Activated naive CD4-positive, alpha-beta T cell treated with Interleukin-2 at 50 U/mL for 16 hours (primary cell): ENCODE measurements around the gene TUBB.

Source experiments
- DNase-seq: peaks from one replicate; pipeline ENCODE4 v3.0.0-alpha.2; 2020

The TUBB gene

GRCh38 chr6:30719791-30720737, at the start of gene TUBB:
Gene TUBB (plus strand): TSS chr6:30720352. CDS start chr6:30720507, 155 bp downstream.
- DNase-seq: peak; percentile 95

GRCh38 chr6:30670760-30671527, 49.2 kb upstream of the TUBB start:
- no peak for DNase-seq

- DNase-seq: peak; percentile 89
Measured at GRCh38 chr6:30672445-30673253, 47.5 kb upstream of the TUBB start, which contains the start of gene DHX16. Gene DHX16 (minus strand): TSS chr6:30673006. CDS start chr6:30672841, 165 bp downstream.

- DNase-seq: no peak
Measured at GRCh38 chr6:30676660-30677285, 43.4 kb upstream of the TUBB start.

- peak; percentile 91 for DNase-seq
Measured at GRCh38 chr6:30678964-30679726, 41.0 kb upstream of the TUBB start.

DNA sequence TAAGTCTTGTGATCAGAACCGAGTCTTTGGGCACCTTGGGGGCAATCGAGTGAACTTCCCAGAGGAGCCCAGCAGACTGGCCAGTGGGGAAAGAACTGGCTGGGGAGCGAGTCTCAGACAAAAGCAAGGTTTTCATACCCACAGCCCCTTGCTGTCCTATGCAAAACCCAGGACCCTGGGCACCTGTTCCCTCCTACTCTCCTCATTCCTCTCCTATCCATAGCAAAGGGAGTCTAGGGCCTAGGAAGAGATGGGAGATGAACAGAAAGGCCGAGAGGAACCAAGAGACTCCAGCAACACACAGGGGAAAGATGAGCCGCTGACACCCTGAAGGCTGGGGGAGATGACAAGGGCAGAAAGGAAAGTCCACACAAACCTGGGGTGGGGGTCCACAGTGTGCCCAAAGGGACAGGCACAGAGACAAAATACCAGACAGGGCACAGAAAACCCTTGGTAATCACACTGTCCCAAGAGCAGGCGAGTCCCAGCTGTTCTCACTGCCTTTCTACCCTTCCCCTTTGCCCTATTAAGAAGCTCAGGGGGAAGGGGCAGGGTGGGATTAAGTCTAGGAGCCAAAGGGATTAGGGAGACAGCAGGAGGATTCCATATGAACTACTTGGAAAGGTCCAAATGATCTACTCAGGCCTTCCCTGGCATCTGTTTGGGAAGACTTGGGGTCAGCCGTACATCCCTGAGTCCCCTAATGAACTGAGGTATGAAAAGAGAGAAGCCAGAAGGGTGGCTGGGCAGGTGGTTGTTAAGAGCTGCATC, 40.2 kb upstream of the TUBB start:
- no peak for DNase-seq

GRCh38 chr6:30681766-30682142, 38.4 kb upstream of the TUBB start:
- DNase-seq: no peak

DNA sequence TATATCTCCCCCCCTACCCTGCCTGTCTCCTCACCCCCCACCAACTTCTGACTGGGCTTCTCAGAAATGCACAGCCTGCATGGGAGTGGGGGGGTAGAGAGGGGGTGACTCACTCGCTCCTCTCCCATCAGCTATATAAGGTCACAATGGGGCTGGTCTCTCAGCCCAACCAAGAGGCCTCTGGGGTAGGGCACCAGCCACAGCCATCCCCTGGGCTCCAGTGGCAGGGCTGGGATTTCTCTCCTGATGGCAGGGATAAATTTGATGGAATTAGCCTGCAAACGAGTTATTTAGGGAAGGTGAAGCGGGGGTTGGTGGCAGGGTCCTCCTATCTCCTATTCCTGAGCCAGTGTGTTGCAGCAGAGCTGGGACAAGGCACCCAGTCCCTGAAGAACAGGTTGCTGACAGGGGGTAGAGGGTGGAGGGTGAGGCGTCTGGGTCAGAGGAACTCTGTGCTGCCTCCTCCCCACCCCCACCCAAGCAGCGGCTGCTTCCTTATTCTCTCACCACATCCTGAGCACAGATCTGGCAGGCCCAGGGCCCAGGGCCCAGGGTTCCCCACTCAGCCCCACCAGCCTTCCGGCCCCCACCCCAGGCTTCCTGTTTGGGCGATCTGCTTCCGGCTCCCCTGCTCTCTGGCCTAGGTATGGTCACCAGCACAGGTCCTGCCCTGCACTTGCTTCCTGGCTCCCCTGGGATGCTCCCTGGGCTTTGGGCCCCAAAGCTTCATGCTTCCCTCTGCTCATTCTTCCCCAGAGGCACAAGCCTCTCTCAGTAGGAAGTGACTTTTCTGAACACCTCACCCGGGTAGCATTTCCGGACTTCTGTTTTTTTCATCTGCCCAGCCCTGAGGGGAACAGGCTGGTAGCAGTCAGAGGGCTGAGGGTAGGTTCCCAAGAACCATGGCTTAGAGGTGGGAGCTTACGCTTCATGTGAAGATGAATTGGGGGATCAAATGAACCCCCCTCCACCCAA, 37.7 kb upstream of the TUBB start:
- DNase-seq: peak; percentile 86

DNA sequence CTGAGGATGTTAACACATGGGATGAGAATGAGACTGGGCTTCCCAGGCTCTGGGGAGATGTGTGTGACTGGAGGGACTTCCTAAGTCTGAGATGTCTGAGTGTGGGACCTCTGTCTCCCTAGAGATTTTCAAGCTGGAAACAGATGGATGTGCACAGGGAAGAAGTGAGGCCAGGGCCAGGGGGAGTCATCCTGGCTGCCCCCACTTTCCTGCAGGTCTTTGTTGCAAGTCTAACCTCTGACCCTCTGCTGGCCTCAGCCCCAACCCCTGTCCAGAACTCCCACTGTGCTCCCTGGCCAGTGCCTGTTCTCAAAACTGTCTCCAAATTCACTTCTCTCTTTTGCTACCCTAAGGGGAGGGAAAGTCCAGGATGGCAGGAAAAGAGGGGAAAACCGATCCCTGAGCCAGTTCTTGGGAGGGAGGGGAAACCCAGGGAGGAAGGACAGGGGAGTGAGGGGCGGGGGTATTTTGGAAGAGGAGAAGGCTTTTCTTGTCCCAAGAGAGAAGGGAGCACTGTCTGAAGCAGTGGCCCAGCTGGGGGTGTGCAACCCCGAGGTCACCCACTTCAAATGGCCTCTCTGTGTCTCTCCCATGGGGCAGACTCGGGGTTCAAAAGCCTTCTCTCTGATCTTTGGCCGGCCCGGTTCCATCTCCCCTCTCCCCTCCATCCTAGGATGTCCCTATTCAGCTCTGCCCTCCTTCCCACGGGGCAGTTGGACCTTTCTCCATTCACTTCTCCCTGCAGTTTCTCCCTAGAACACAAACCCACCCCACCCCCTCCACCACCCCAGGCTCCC, 36.8 kb upstream of the TUBB start:
- DNase-seq: no peak

DNA sequence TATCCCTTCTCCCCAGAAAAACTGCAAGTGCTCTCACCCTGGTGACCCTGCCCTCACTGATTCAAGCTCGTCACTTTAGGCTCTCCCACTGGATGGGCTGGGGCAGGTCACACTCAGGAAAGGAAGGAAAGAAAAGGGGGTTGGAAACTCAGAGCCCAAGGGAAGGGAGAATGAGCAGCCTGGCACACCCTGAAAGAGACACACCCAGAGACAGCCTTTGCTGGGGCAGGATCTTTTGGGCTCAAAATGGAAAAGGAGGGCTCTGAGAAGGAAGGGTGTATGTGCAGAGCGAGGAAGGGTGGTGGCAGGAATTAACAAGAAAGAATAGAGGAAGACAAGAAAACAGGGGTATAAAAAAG, 36.2 kb upstream of the TUBB start:
- DNase-seq: no peak

- DNase-seq: peak; percentile 59
Measured at GRCh38 chr6:30684386-30685156, 35.6 kb upstream of the TUBB start.

GRCh38 chr6:30685157-30686008, 34.8 kb upstream of the TUBB start:
- DNase-seq: no peak

DNA sequence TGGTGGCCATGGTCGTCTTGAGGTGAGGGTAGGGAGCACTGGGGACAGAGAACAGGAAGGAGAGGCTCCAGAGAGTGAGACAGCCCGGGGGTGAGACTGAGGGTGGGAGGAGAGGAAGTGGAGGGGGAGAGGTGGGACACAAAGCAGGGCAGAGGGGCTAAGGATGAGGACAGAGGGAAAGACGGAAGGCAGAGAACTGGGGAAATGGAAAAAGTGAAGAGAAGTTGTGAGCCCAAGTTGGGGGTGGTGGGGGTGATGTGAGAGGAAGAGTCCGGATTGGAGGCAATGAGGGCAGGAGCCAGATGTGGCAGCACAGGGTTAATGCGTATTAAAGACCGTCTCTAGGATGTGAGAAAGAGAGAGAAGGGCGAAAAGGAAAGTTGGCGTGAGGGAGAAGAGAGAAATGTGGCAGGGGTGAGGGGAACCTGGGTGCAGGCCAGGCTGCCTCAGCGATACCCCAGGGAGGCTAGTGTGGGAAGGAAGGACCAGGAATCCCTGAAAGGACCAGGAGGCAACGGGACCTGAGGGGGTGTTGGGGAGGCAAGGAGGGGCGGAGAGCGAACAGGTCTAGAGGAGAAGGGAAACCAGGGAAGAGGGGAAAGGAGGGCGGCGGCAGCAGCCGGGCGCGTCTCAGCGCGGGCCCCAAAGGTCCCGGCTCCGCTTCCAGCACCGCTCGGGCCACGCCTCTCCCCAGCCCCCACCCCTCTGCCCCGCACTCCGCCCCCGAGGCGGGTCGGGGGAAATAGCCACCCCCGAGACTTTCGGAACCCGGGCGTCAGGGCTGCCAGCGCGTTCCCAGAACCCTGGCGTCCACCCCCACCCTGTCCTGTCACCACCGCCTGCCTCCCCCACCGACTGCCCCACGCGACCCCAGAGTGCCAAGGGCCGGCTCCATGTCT, 33.9 kb upstream of the TUBB start, which contains the start of gene PPP1R18:
TSS of gene PPP1R18 (minus strand) at position 637 of the 899 bp plus-strand sequence. CDS start at position 10, 627 bp downstream.
- DNase-seq: peak; percentile 90

- peak; percentile 85 for DNase-seq
Measured at GRCh38 chr6:30686908-30687658, 33.1 kb upstream of the TUBB start.
